ENCODE measurements around the gene ASCC2.

ASCC2 gene

DNA sequence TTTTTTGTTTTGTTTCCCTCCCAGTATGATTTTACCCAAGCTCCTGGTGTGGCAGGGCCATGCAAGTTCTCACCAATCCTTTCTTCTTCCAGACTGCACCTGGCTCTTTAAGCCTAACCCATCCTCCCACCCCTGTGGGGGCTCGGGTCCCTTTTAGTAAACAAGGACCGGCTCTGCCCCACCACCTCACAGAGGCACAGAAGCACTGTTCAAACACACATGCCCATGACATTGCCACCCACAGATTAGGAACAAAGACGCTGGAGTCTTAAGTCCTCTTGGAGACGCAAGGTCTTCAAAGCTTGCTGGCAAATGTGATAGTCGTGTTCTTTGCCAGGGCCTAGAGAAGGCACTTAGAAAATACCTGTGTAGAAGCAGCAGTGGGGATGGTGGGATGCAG is 52.0 kb downstream of the ASCC2 start:
- no peak for TF ChIP-seq EGR1 (IDR thresholded peaks at IDR 0.05)
- no peak for TF ChIP-seq CREB1 (IDR thresholded peaks at IDR 0.05; ENCODE audit: low read depth)
- no peak for TF ChIP-seq TCF12 (IDR thresholded peaks at IDR 0.05; ENCODE audit: low read depth)
- no peak for TF ChIP-seq YY1 (IDR thresholded peaks at IDR 0.05; ENCODE audit: low read depth)
- TF ChIP-seq EP300 (IDR thresholded peaks at IDR 0.05; ENCODE audit: borderline replicate concordance), result no peak
- no peak for TF ChIP-seq TEAD4 (IDR thresholded peaks at IDR 0.05)
- TF ChIP-seq, protein P1, sequence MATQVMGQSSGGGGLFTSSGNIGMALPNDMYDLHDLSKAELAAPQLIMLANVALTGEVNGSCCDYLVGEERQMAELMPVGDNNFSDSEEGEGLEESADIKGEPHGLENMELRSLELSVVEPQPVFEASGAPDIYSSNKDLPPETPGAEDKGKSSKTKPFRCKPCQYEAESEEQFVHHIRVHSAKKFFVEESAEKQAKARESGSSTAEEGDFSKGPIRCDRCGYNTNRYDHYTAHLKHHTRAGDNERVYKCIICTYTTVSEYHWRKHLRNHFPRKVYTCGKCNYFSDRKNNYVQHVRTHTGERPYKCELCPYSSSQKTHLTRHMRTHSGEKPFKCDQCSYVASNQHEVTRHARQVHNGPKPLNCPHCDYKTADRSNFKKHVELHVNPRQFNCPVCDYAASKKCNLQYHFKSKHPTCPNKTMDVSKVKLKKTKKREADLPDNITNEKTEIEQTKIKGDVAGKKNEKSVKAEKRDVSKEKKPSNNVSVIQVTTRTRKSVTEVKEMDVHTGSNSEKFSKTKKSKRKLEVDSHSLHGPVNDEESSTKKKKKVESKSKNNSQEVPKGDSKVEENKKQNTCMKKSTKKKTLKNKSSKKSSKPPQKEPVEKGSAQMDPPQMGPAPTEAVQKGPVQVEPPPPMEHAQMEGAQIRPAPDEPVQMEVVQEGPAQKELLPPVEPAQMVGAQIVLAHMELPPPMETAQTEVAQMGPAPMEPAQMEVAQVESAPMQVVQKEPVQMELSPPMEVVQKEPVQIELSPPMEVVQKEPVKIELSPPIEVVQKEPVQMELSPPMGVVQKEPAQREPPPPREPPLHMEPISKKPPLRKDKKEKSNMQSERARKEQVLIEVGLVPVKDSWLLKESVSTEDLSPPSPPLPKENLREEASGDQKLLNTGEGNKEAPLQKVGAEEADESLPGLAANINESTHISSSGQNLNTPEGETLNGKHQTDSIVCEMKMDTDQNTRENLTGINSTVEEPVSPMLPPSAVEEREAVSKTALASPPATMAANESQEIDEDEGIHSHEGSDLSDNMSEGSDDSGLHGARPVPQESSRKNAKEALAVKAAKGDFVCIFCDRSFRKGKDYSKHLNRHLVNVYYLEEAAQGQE (IDR thresholded peaks at IDR 0.05; ENCODE audit: low read depth), result no peak

DNA sequence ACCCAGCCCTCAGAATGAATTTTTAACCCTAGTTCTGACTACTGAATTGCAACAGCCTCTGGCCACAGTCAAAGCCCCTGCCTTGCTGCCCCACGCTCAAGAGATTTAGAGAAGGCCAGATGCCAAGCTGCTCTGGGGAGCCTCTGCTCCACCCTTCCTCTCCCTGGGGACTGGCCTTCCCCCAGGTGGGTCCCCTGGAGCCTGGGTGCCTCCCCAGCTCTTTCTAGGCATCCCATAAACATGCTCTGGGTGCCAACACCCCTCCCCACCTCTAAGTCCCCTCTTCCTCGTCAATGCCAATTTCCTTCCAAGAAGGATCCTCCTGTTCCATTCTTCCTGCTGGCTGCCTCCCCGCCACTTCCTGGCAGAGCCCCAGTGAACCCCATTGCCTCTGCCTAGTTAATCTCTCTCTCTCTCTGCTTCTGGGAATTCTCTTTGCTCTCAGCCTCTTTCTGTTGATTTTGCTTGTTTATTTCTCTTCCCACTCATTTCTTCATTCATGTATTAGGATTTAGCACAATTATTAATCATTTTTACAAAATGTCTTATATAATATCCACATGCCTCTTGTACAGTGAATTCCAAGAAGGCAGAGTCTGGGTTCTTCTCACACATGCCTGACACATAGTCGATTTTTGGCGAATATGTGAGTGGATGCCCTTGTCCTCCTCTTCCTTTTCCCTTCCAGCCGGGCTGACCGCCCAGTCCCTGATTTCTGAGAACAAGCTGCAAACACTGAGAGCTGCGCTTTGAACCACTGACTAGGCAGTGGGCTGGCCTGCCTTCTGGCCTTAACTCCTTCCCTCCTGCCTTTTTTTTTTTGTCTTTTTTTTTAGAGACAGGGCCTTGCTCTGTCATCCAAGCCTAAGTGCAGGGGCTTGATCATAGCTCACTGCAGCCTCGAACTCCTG is 53.4 kb downstream of the ASCC2 start:
- TF ChIP-seq CREB1 (IDR thresholded peaks at IDR 0.05; ENCODE audit: low read depth) (no peak), EGR1 (IDR thresholded peaks at IDR 0.05) (no peak), TCF12 (IDR thresholded peaks at IDR 0.05; ENCODE audit: low read depth) (no peak), NFIC (IDR thresholded peaks at IDR 0.05) (no peak), CEBPB (IDR thresholded peaks at IDR 0.05) (no peak), ZBTB7A (IDR thresholded peaks at IDR 0.05; ENCODE audit: low read depth) (no peak), TEAD4 (IDR thresholded peaks at IDR 0.05) (no peak), FOXM1 (IDR thresholded peaks at IDR 0.05; ENCODE audit: borderline replicate concordance, low read depth) (no peak), RAD21 (IDR thresholded peaks at IDR 0.05; ENCODE audit: low read depth) (no peak), EP300 (IDR thresholded peaks at IDR 0.05; ENCODE audit: borderline replicate concordance) (no peak)
- TF ChIP-seq, protein P2, sequence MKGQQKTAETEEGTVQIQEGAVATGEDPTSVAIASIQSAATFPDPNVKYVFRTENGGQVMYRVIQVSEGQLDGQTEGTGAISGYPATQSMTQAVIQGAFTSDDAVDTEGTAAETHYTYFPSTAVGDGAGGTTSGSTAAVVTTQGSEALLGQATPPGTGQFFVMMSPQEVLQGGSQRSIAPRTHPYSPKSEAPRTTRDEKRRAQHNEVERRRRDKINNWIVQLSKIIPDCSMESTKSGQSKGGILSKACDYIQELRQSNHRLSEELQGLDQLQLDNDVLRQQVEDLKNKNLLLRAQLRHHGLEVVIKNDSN (IDR thresholded peaks at IDR 0.05), result no peak

DNA sequence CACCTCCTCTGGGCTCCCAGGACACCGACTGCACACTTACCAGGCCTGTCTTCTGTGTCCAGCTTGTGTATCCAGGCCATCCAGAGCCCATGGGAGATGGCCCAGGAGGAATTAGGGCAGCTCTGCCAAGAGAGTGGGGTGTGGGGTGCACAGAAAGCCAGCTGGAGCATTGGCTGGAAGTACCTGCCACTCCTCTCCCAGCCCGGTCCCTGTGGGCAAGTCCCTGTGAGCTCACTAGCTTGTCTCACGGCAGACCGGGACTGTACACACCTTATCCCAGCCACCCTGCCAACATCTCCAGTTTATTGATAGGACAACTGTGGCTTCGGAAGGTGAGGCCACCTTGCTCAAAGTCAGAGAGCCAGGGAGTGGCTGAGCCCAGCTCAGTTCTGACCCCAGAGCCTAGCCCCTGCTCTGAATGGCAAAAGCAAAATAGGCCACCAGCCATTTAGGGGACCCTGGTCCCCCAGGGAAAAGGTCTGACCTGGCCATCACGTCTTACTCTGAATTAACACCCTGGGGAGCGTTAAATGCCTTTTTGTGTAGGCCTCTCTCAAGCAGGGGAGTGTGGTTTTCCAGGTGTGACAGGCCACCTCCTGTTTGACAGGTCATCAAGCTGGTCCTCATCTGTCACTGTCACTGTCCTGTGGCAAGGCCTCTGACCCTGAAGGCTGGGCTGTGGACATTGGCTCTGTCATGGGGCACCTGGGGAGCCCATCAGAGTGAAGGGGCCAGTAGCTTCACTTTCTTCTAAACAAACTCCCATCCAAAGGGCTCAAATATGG is 55.8 kb downstream of the ASCC2 start:
- TF ChIP-seq, protein P3, sequence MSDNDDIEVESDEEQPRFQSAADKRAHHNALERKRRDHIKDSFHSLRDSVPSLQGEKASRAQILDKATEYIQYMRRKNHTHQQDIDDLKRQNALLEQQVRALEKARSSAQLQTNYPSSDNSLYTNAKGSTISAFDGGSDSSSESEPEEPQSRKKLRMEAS (IDR thresholded peaks at IDR 0.05), result no peak
- TF ChIP-seq EGR1 (IDR thresholded peaks at IDR 0.05), result no peak
- TF ChIP-seq YY1 (IDR thresholded peaks at IDR 0.05; ENCODE audit: low read depth), result no peak
- TF ChIP-seq, protein P2 (IDR thresholded peaks at IDR 0.05), result no peak
- TF ChIP-seq, protein P1 (IDR thresholded peaks at IDR 0.05; ENCODE audit: low read depth), result no peak
- TF ChIP-seq NFIC (IDR thresholded peaks at IDR 0.05), result no peak
- no peak for TF ChIP-seq EP300 (IDR thresholded peaks at IDR 0.05; ENCODE audit: borderline replicate concordance)
- no peak for TF ChIP-seq TCF12 (IDR thresholded peaks at IDR 0.05; ENCODE audit: low read depth)
- no peak for TF ChIP-seq TAF1 (IDR thresholded peaks at IDR 0.05; ENCODE audit: low read depth)
- no peak for TF ChIP-seq RAD21 (IDR thresholded peaks at IDR 0.05; ENCODE audit: low read depth)
- TF ChIP-seq TEAD4 (IDR thresholded peaks at IDR 0.05), result no peak
- no peak for TF ChIP-seq CREB1 (IDR thresholded peaks at IDR 0.05; ENCODE audit: low read depth)
- no peak for TF ChIP-seq ZBTB7A (IDR thresholded peaks at IDR 0.05; ENCODE audit: low read depth)
- no peak for TF ChIP-seq FOXM1 (IDR thresholded peaks at IDR 0.05; ENCODE audit: borderline replicate concordance, low read depth)

DNA sequence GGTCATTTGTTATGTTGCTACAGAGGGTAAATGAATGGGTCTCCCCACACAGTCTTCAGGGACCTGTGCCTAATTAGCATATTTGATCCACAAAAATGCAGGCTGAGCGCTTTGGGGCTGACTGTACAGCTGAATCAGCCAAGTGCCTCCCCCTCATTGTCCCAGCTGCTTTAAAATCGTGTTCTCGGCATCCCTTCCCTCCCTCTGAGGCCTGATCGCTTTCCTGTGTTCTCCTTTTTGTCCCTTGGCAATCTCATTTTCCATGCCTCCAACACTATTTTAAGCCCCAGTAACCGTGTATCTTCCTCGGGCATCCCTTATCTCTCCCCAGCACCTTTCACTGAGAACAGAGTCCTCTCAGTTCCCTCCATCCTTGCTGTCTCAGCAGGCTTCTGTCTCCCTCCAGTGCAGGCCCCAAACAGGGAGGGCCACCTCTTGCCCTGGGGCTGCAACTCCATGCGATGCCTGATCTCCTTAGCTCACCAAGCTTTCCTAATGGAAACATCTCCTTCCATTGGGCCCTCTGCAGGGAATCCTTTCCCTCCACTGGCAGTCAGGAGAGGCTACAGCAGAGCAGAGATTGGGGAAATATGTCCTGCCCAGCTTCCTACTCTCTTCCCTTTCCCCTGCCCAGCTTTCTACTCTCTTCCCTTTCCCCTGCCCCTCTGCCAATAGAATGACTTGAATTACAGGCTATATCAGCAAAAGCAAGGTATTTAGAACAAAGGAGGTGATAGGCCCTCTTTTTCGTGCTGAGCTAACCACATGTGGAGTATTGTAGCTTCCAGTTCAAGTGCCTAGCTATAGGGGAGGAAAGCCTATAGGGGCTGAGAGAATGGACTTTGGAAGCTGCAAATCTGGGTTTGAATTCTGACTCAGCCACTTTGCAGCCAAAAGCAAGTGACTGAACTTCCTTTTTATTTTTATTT is 57.1 kb downstream of the ASCC2 start:
- TF ChIP-seq TEAD4 (IDR thresholded peaks at IDR 0.05) (peak; percentile 48; the same call in 1 of the 2 replicates), RAD21 (IDR thresholded peaks at IDR 0.05; ENCODE audit: low read depth) (no peak), CREB1 (IDR thresholded peaks at IDR 0.05; ENCODE audit: low read depth) (no peak)

DNA sequence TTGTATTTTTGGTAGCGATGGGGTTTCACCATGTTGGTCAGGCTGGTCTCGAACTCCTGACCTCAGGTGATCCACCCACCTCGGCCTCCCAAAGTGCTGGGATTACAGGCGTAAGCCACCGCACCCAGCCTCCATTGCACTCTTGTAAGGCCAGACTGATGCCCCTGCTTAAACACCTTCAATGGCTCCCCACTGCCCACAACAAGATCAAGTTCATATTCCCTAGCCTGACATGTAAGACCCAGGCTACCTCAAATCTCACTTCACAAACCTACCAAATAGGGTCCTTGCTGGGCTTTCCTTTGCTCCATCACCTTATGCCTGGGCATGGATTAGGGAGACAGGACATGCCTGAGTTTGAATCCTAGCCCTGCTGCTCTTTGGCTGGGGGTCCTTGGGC is 57.9 kb downstream of the ASCC2 start:
- no peak for TF ChIP-seq YY1 (IDR thresholded peaks at IDR 0.05; ENCODE audit: low read depth)
- TF ChIP-seq CREB1 (IDR thresholded peaks at IDR 0.05; ENCODE audit: low read depth), result no peak
- TF ChIP-seq, protein P3 (IDR thresholded peaks at IDR 0.05), result no peak
